HG03064 (cell line): Measurements from ENCODE around the gene ACVR1B.

Experiments
- ATAC-seq: cut with Tn5 transposase; IDR thresholded peaks from one replicate; pipeline ENCODE4 v1.9.1; 2021; ENCODE audit warnings: low read depth; ENCODE audit not compliant: unreplicated experiment

Gene ACVR1B

DNA sequence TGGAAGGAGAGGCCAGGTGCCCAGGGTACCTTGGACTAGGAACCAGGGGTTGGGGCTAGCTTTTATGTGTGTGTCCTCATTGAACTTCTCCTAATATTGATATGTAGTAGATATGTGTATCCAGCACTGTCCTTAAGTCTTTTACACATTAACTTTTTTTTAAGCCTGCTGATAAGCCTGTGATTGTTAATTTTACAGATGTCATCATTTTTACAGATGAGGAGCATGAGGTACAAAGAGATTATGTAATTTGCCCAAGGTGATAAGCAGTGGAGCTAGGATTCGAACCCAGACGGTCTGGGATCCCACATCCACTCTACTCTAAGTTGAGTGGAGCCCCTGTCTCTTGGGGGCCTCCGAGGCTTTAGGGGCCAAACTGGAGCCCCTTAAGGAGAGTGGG is 89.5 kb downstream of the ACVR1B start:
- no peak for ATAC-seq

DNA sequence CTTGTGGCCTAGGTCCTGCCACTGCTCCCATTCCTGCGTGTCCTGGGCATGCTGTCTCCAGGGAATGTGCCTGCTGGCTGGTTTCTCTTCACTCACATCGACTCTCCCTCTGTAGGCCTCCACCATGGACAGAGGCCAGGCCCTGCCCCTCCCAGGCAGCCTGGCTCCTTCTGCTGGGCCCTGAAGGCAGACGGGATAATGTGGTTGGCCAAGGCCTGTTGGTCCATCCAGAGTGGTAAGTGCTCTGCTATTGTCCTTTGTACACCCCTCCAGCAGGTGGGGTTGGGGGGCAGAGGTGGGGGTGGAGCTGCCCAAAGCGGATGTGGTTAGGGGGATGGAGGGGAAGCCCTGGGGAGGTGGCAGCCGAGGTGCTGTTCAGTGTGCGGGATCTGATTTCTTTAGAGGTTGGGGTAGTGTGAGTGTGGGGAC is 90.2 kb downstream of the ACVR1B start:
- no peak for ATAC-seq

DNA sequence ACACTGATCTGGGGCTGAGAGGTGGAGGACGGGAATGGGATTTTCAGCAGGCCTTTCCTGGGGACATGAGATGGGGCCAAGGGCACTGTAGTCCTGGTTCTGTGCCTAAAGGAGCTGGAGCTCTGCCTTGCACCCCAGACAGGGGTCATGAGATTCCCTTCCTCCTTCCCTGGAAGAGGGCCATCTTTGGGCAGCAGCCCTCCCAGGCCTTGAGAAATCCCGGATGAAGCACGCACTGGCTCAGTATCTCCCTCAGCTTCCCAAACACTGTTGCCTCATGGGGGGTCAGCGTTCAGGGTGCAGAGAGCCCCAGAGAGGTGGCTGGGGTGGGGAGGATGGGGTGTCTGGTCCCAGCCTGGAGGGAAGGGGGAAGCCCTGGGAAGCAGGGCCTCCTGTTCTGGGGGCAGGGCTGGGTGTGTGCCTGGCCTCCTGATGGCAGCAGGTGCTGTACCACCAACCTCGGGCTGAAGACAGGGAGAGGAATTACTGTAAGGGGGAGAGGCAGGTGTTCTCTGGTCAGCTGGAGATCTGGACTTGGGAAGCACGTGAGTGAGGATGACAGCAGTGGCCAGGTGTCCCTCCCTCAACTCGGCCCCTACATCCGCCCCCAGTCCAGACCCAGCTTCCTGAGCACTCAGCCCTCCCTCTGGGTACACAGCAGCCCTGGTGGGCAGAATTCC is 91.3 kb downstream of the ACVR1B start:
- ATAC-seq, result no peak

DNA sequence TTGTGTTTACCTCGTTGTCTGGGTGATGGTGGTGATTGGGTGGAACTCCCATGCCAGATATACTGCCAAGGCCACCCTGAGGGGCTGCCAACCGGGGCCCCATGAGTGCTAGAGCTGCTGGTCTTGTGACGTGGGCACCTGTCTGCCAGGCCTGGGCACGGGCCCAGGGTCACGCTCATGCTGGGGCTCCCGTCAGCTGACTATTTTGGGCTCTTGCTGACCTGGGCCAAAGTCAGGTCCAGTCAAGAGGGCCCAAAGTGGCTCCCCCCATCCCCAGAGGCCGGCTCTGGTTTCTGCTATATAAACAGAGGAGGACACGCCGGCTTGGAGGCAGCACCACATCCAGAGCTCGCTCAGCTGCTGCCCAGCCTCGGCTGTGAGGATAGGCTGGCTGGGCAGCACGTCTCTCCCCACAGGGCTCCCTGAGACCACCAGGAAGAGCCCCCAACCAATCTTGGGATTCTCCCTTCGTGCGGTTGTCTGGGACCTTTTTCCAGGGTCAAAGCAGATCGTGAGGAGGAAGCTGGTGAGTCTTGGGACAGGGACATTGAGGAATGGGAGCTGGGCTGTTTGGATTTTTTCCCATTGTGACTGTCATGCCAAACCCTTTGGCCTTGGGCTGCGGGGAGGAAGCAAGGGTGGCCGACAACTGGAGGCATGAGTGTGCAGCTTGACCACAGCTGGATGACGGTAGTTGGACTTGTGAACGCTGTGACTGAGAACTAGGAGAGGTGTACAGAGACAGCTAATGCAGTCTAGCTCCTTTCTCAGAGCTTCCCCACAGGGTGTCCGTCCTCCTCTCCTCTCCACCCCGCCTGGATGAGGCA is 92.1 kb downstream of the ACVR1B start:
- no peak for ATAC-seq

DNA sequence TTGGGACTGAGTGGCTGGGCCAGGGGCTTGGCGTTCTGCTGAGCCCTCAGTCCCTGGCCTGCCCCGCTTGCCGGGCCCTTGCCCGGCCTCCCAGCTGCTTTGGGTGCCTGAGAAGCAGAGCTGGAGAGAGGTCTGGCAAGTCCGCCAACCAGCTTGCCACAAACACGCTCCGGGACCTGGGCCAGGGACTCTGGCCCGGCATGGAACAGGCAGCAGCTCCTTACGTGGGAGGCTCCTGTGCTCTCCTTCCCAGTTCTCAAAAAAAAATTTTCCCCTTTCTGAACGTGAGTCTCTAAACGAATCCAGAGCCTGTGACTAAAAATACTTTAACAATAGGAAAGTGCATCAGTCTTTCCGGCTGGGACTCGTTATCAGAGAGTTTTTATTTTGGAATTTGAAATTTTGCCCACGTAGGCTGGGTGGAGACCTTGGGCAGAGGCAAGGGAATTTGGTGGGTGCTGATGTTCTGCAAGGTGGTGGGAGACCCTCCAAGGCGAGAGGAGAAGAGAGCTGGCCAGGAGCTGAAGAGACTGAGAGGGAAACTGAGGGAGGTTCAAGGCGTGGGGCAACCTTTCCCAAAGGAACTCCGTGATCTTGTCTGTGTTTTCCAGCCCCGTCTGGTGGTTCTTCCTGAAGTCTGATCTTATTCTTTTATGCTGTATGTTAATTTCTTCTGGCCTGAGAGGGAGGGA is 92.9 kb downstream of the ACVR1B start:
- ATAC-seq, result no peak

DNA sequence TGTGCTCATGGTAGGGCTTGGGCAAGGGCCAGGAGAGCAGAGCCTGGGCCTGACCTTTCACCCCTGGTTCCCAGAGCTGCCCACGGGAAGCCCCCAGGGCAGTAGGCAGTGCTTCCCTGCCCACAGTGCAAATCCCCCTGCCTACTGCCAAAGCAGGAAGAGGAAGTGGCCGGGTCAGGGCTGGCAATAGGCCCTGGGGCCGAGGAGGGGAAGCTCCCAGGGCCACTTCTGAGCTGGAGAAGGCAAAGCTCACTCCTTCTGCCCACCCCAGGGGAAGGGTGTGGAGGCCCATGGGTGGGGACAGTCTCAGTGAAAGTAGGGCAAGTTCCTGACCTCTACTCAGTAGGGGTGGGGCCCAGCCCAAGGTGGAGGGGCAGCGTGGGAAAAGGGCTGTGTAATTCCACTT is 94.3 kb downstream of the ACVR1B start:
- no peak for ATAC-seq
